Esophagus muscularis mucosa (tissue), 4 donors: Measurements from ENCODE around the gene INHBB. TPM values are rescaled to one million over a fixed set of nuclear protein-coding genes. Genes with fewer than 3 reads are reported as not detected.

Experiments
- DNase-seq: peaks from one replicate; pipeline ENCODE4 v3.0.0-alpha.2; 2017; ENCODE audit errors: extremely low spot score
- H3K27ac ChIP-seq, 4 donors: fragments of 200-600 bp; sonication (generic); replicated peaks in 1 of 4; 1 replicate in 3 of 4; 2 replicates in 1 of 4; pipeline ENCODE4 v1.5.1; 2016 to 2019; ENCODE audit warnings: mild to moderate bottlenecking in 1 of 4
- H3K27me3 ChIP-seq, 4 donors: fragments of 200-600 bp; sonication (generic); one replicate each; pipeline versions ENCODE4 v1.5.1 to v1.6.0; 2016 to 2019
- H3K36me3 ChIP-seq, 4 donors: fragments of 200-600 bp; sonication (generic); one replicate each; pipeline ENCODE4 v1.5.1; 2016 to 2019
- H3K4me1 ChIP-seq, 4 donors: fragments of 200-600 bp; sonication (generic); one replicate each; pipeline ENCODE4 v1.5.1; 2016 to 2019
- H3K4me3 ChIP-seq, 4 donors: fragments of 200-600 bp; sonication (generic); 1 replicate in 2 of 4; 2 replicates in 2 of 4; pipeline ENCODE4 v1.5.1; 2016 to 2019; ENCODE audit warnings: mild to moderate bottlenecking in 4 of 4, moderate library complexity in 1 of 4
- H3K9me3 ChIP-seq, 4 donors: fragments of 200-600 bp; sonication (generic); 1 replicate in 3 of 4; 2 replicates in 1 of 4; pipeline ENCODE4 v1.5.1; 2016 to 2019
- EP300 ChIP-seq: sonication (generic); formaldehyde crosslinking; IDR thresholded peaks from one replicate; pipeline ENCODE4 v1.6.1; 2017; ENCODE audit warnings: antibody characterized with exemption
- POLR2A ChIP-seq: fragments of 450-650 bp; IDR thresholded peaks from one replicate; pipeline ENCODE4 v1.6.1; 2017; ENCODE audit warnings: antibody characterized with exemption, moderate library complexity, mild to moderate bottlenecking, low read depth
- POLR2AphosphoS5 ChIP-seq, 2 donors: sonication (generic); formaldehyde crosslinking; IDR thresholded peaks; one replicate each; pipeline ENCODE4 v1.6.1; 2017; ENCODE audit warnings: antibody characterized with exemption in 2 of 2
- WGBS: methylation state at CpG from one replicate; pipeline ENCODE4 v1.1.5; 2018; 5-methylcytosine and 5-hydroxymethylcytosine counted together
- intact Hi-C: fragments of 100-400 bp; cut with DNase I; formaldehyde crosslinking; loops from one replicate; pipeline ENCODE4 v1.15.1; 2023
- total RNA-seq, 4 donors: library from RNA; depleted of rRNA; stranded (reverse); fragments of >200 nt; gene quantifications; one replicate each; pipeline versions ENCODE4 v1.1.0 to v1.2.1, GENCODE V29; 2016
- TF ChIP-seq, protein P1 (sequence below), 3 experiments: fragments of 200-600 bp in 2 of 3; fragments of 450-650 bp in 1 of 3; sonication (generic) in 2 of 3; IDR thresholded peaks; one replicate each; pipeline ENCODE4 v1.5.1; 2017 to 2019; ENCODE audit warnings: antibody characterized with exemption in 3 of 3, mild to moderate bottlenecking in 2 of 3, moderate library complexity in 1 of 3

Gene INHBB
- total RNA-seq, 4 donors from 2014 or later: 1.2 to 13.9 (median 7.2) TPM

DNA sequence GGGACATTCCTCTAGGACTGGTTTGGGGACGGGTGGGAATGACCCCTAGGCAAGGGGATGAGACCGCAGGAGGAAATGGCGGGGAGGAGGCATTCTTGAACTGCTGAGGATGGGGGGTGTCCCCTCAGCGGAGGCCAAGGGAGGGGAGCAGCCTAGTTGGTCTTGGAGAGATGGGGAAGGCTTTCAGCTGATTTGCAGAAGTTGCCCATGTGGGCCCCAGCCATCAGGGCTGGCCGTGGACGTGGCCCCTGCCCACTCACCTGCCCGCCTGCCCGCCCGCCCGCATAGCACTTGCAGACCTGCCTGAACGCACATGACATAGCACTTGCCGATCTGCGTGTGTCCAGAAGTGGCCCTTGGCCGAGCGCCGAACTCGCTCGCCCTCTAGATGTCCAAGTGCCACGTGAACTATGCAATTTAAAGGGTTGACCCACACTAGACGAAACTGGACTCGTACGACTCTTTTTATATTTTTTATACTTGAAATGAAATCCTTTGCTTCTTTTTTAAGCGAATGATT, 4.9 kb downstream of the INHBB start:
- Histone ChIP-seq H3K27me3 (peaks cover 0 to 77% (median 22%) of the 10 kb centered on the region in 4 donors), H3K4me1 (peaks cover 17 to 19% (median 19%) of the 10 kb centered on the region in 4 donors), H3K27ac (no peak overlapping the region), H3K36me3 (peaks cover 0 to 17% (median 0%) of the 10 kb centered on the region in 4 donors), H3K9me3 (no peaks in the 10 kb centered on the region), H3K4me3 (no peak overlapping the region)
- no peak for DNase-seq
- 93% methylated on average over 23 of the region's 23 CpGs for WGBS
- intact Hi-C loops: no loop called here
- TF ChIP-seq POLR2AphosphoS5 (IDR thresholded peaks at IDR 0.05) (no peak), POLR2A (no peak), EP300 (no peak)
- TF ChIP-seq, protein P1, sequence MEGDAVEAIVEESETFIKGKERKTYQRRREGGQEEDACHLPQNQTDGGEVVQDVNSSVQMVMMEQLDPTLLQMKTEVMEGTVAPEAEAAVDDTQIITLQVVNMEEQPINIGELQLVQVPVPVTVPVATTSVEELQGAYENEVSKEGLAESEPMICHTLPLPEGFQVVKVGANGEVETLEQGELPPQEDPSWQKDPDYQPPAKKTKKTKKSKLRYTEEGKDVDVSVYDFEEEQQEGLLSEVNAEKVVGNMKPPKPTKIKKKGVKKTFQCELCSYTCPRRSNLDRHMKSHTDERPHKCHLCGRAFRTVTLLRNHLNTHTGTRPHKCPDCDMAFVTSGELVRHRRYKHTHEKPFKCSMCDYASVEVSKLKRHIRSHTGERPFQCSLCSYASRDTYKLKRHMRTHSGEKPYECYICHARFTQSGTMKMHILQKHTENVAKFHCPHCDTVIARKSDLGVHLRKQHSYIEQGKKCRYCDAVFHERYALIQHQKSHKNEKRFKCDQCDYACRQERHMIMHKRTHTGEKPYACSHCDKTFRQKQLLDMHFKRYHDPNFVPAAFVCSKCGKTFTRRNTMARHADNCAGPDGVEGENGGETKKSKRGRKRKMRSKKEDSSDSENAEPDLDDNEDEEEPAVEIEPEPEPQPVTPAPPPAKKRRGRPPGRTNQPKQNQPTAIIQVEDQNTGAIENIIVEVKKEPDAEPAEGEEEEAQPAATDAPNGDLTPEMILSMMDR (IDR thresholded peaks at IDR 0.05): no peak

DNA sequence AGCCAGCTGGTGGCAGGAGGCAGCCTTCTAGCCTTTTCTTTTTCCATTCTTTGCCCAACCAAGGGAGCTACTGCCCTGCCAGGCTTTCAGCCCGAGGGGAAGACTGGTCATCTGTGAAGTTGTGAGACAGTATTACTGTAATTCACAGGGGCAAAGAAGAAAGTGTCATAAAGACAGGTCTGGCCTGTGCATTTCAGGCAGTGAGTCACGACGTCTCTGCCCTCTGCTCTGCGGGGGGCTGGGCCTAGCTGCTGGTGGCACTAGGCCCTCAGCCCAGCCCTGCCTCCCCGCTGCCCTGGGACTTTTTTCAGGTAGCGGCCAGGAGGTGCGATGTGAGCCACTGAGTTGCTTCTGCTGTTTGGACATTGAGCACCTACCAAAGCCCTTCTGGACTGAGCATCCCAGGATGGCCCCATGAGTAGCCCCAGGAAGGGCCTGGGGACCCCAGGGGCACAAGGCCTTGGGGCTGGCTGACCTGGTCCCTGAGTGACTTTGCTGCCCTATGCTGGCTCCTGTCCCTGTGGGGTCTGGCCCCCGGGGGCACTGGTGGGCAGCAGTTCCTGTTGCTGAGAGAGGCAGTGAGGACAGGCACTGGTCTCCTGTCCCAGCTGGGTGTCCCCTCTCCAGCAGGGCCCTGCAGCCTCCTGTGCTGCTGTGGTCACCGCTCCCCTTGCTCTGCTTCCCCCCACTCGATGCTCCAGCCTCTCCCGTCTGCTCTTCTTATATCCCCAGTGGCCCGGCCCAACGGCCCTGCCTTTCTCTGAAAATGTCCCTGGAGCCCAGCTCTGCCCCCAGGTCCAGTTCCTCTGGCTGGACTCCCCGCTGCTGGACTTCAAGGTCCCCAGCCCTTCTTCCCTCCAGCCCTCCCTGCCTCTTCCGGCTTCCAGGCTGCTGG, 7.0 kb downstream of the INHBB start:
- no peak for DNase-seq
- no peak overlapping the region for H3K4me3 ChIP-seq
- no peak overlapping the region for H3K27ac ChIP-seq
- TF ChIP-seq POLR2A (no peak), EP300 (no peak), POLR2AphosphoS5 (IDR thresholded peaks at IDR 0.05) (no peak)
- TF ChIP-seq, protein P1 (IDR thresholded peaks at IDR 0.05): no peak
- 88% methylated on average over 12 of the region's 15 CpGs for WGBS
- peaks cover 0 to 17% (median 0%) of the 10 kb centered on the region in 4 donors for H3K36me3 ChIP-seq
- intact Hi-C loops: no loop called here
- H3K27me3 ChIP-seq: peaks cover 0 to 70% (median 6%) of the 10 kb centered on the region in 4 donors
- no peaks in the 10 kb centered on the region for H3K4me1 ChIP-seq
- H3K9me3 ChIP-seq: no peaks in the 10 kb centered on the region

DNA sequence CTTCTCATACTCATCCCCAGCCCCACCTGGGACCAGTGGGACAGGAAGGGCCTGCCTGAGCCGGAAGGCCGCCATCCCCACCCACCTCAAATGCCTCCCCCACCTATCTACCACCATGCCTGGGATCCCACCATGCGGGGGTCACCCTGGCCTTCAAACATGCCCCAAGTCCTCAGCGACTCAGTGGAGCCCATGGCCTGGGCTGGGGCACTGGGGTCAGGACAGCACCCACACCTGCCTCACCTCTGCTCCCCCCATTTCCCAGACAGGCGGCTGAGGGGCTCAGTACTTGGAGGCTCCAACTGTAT, 7.6 kb downstream of the INHBB start:
- no peak for DNase-seq
- Histone ChIP-seq H3K27me3 (peaks cover 0 to 65% (median 4%) of the 10 kb centered on the region in 4 donors), H3K4me1 (no peaks in the 10 kb centered on the region), H3K27ac (no peak overlapping the region), H3K36me3 (peaks cover 0 to 17% (median 0%) of the 10 kb centered on the region in 4 donors), H3K4me3 (no peak overlapping the region), H3K9me3 (no peaks in the 10 kb centered on the region)
- WGBS: 97% methylated on average over 5 of the region's 5 CpGs
- intact Hi-C loops: no loop called here
- no peak for TF ChIP-seq POLR2AphosphoS5 (IDR thresholded peaks at IDR 0.05)

DNA sequence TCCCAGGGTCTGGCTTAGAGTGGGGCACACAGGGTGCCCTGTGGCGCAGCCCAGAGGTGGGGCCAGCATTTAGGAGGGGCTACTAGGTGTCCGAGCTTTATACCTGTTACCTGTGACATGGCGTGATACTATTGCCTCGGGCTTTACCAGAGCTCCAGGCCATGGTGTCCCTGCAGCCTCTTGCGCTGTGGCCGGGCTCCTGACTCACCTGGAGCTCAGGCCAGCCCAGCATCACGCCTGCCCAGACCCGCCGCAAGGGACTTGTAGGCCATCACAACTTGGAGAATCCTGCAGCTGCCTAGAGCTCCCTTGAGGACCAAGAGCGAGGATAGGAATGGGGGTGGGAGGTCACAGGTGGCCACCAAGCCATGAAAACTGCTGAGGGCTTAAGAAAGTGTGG, 8.0 kb downstream of the INHBB start:
- TF ChIP-seq POLR2A (no peak), EP300 (no peak), POLR2AphosphoS5 (IDR thresholded peaks at IDR 0.05) (no peak)
- TF ChIP-seq, protein P1 (IDR thresholded peaks at IDR 0.05): no peak
- Histone ChIP-seq H3K9me3 (no peaks in the 10 kb centered on the region), H3K27ac (no peak overlapping the region), H3K4me1 (no peaks in the 10 kb centered on the region), H3K27me3 (peaks cover 0 to 61% (median 3%) of the 10 kb centered on the region in 4 donors), H3K4me3 (no peak overlapping the region), H3K36me3 (peaks cover 0 to 16% (median 0%) of the 10 kb centered on the region in 4 donors)
- intact Hi-C loops: no loop called here
- WGBS: 95% methylated on average over 10 of the region's 10 CpGs
- no peak for DNase-seq

DNA sequence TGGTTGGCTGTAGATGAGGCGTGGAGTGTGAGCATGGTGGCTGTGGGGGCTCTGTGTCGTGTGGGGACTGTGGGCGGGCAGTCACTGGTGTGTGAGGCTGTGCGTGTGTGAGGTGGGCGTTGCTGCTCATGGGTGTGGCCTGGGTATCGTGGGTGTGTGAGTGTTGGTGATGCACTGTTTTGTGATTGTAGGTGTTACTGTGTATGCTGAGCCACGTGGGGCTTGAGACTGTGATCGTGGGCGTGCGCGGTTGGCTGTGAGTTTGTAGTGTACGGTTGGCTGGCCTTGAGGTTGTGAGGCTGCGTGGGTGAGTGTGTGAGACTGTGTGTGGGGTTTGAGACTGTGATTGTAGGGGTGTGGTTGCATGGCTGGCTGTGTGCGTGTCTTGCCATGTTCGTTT, 8.5 kb downstream of the INHBB start:
- 84% methylated on average over 15 of the region's 15 CpGs for WGBS
- Histone ChIP-seq H3K4me3 (no peak overlapping the region), H3K27ac (no peak overlapping the region), H3K9me3 (no peaks in the 10 kb centered on the region), H3K36me3 (peaks cover 0 to 11% (median 0%) of the 10 kb centered on the region in 4 donors), H3K27me3 (peaks cover 0 to 56% (median 3%) of the 10 kb centered on the region in 4 donors), H3K4me1 (no peaks in the 10 kb centered on the region)
- TF ChIP-seq, protein P1 (IDR thresholded peaks at IDR 0.05): no peak
- no peak for TF ChIP-seq EP300
- TF ChIP-seq POLR2A: no peak
- TF ChIP-seq POLR2AphosphoS5 (IDR thresholded peaks at IDR 0.05): no peak
- no peak for DNase-seq
- intact Hi-C loops: no loop called here
